Stimulated activated effector memory CD8-positive, alpha-beta T cell treated with anti-CD3 and anti-CD28 coated beads, Interleukin-12 subunit alpha, Interleukin-12 subunit beta, amount 100 ng/mL, for 72 hours (primary cell): ENCODE measurements around the gene DEPDC5.
A peak's percentile ranks its signal among the peaks of the same experiment; 100 is the strongest.

Experiments
- ATAC-seq: fragments of 150-1000 bp; cut with Tn5 transposase; 2 replicates; pipeline ENCODE4 v1.10.0; 2021
- DNase-seq, 2 donors: peaks; one replicate each; pipeline ENCODE4 v3.0.0; 2021 to 2022; ENCODE audit warnings: low spot score in 2 of 2
- H3K27ac Mint-ChIP-seq: one replicate; pipeline ENCODE4 v1.8.0; 2022; ENCODE audit warnings: mild to moderate bottlenecking, mixed read lengths
- H3K36me3 Mint-ChIP-seq: one replicate; pipeline ENCODE4 v1.8.0; 2022; ENCODE audit warnings: mild to moderate bottlenecking, mixed read lengths
- H3K4me1 Mint-ChIP-seq: one replicate; pipeline ENCODE4 v1.8.0; 2022; ENCODE audit warnings: mixed read lengths
- H3K4me3 Mint-ChIP-seq: one replicate; pipeline ENCODE4 v1.8.0; 2022; ENCODE audit warnings: mild to moderate bottlenecking, mixed read lengths
- H3K9me3 Mint-ChIP-seq: one replicate; pipeline ENCODE4 v1.8.0; 2022; ENCODE audit warnings: mixed read lengths

The DEPDC5 gene

DNA sequence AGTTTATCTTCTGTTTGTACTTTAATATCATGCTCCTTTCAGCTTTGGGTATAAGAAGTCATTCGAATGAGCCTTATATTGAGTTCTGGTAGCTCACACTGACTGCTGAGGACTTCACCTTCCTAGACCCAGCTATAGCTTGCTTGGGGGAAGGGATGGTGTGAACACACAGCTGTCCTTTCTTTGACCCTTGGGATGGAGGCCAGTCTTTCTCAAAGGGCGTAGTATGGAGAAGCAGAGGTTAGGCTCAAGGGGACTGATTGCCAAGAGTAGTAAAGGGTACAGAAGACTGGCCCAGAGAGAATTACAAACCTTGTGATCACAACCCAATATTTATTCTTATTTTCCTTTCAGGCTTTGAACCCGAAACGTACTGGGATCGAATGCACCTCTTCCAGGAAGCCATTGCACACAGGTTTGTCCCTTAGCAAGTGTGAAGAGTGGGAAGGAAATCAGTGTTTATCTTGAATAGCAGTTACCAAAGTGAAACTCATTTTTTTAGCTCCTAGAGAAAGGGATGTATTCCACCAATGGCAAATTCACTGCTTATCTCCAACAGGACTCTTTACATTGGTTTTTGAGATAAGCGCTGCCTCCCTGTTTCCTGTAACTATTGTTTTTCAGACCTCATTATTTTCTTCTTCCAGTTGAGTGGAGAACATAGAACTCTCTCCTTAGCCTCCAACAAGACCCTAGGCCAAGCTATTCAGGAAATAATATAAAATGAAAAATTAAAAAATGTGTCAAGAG is 147.7 kb downstream of the DEPDC5 start:
- Mint-ChIP-seq H3K4me1 (no peaks in the 10 kb centered on the region), H3K36me3 (peaks cover 36% of the 10 kb centered on the region), H3K9me3 (no peaks in the 10 kb centered on the region), H3K27ac (no peak overlapping the region), H3K4me3 (no peak overlapping the region)
- no peak for ATAC-seq
- DNase-seq = no peak

DNA sequence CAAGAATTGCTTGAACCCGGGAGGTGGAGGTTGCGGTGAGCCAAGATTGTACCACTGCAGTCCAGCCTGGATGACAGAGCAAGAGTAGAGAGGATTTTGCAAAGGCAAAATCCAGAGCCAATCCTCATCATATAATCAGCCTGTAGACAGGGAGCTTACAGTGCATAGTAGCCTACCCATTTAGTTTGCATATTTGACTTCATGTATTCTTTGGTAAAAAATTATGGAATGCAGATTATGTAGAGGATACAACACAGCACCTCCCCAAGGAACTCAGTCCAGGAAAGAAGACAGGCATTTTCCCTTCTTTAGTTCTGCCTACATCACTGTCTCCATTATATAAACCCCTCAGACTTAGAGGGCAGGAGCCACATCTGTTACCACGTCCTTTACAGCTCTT is 150.8 kb downstream of the DEPDC5 start:
- DNase-seq = no peak
- ATAC-seq = no peak
- H3K27ac Mint-ChIP-seq = no peak overlapping the region
- H3K36me3 Mint-ChIP-seq = peaks cover 25% of the 10 kb centered on the region
- H3K4me1 Mint-ChIP-seq = no peaks in the 10 kb centered on the region
- no peaks in the 10 kb centered on the region for H3K9me3 Mint-ChIP-seq
- no peak overlapping the region for H3K4me3 Mint-ChIP-seq

DNA sequence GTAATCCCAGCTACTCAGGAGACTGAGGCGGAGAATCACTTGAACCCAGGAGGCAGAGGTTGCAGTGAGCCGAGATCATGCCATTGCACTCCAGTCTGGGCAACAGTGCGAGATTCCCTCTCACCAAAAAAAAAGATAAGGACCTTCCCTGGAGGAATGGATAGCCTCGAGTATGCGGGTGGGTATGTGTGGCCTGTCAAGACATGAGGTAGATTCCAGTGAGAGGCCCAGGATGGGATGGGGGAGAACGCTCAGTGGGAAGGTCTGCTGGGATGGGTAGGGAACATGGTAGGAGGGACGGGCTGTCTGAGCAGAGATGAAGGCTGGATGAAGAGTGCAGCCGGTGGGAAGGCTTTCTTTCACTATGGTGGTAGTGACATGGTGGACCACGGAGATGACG is 151.5 kb downstream of the DEPDC5 start:
- no peak for ATAC-seq
- Mint-ChIP-seq H3K36me3 (peaks cover 25% of the 10 kb centered on the region), H3K4me1 (no peaks in the 10 kb centered on the region), H3K9me3 (no peaks in the 10 kb centered on the region), H3K4me3 (no peak overlapping the region), H3K27ac (no peak overlapping the region)
- no peak for DNase-seq

DNA sequence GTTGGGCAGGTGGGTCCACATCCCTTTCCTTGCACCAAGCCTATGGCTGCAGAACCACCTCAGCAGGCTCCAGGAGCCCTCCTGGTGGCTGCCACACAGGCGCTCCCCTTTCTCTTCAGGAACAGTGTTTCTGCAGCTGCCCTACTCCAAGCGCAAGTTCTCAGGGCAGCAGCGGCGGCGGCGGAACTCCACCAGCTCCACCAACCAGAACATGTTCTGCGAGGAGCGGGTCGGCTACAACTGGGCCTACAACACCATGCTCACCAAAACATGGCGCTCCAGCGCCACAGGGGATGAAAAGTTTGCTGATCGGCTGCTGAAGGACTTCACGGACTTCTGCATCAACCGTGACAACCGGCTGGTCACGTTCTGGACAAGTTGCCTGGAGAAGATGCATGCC is 152.3 kb downstream of the DEPDC5 start:
- Mint-ChIP-seq H3K36me3 (peaks cover 29% of the 10 kb centered on the region), H3K4me1 (no peaks in the 10 kb centered on the region), H3K9me3 (no peaks in the 10 kb centered on the region), H3K4me3 (no peak overlapping the region), H3K27ac (peak overlapping the region; percentile 45)
- DNase-seq (no peak), ATAC-seq (no peak)

DNA sequence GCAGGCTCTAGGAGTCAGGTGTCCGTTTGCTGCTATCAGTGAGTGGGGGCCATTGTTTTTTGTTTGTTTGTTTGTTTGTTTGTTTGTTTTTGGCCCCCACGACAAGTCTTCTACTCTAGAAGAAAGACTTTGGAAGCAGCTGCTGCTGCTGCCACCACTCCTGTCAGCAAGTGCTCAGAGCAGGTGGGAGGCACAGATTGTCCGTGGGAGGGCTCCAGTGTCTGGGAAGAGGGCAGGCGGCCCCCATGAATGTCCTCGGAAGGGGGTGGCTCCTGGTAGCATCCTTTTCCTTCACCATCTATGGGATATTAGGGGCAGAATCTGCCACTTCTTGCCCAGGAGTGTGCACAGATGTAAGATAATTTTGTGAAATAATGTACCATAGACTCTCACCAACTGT is 152.8 kb downstream of the DEPDC5 start:
- Mint-ChIP-seq H3K27ac (peak overlapping the region; percentile 45), H3K4me1 (no peaks in the 10 kb centered on the region)
- no peak for ATAC-seq

DNA sequence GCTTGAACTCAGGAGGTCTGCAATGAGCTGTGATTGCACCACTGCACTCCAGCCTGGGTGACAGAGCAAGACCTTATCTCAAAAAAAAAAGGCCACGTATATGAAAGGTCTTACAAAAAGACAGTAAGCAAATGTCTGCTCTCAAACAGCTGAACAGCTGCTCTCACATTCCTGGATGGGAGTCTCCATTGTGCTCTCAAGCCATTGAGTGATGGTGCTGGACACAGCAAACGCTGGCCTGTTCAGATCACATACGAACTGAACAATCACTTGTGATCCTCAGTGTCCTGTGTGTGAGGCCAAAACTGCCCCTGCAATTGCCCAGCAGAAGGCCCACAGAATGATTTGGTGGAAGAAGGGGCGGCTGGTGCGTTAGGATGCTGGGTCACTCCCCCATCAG is 156.2 kb downstream of the DEPDC5 start:
- Mint-ChIP-seq H3K36me3 (peaks cover 30% of the 10 kb centered on the region), H3K27ac (no peak overlapping the region), H3K4me3 (no peak overlapping the region), H3K9me3 (no peaks in the 10 kb centered on the region), H3K4me1 (no peaks in the 10 kb centered on the region)
- ATAC-seq (no peak), DNase-seq (no peak)

More for the DNA sequence above, 152.8 kb downstream of the DEPDC5 start:
- no peak for DNase-seq
- Mint-ChIP-seq H3K9me3 (no peaks in the 10 kb centered on the region), H3K36me3 (peaks cover 31% of the 10 kb centered on the region), H3K4me3 (no peak overlapping the region)

DNA sequence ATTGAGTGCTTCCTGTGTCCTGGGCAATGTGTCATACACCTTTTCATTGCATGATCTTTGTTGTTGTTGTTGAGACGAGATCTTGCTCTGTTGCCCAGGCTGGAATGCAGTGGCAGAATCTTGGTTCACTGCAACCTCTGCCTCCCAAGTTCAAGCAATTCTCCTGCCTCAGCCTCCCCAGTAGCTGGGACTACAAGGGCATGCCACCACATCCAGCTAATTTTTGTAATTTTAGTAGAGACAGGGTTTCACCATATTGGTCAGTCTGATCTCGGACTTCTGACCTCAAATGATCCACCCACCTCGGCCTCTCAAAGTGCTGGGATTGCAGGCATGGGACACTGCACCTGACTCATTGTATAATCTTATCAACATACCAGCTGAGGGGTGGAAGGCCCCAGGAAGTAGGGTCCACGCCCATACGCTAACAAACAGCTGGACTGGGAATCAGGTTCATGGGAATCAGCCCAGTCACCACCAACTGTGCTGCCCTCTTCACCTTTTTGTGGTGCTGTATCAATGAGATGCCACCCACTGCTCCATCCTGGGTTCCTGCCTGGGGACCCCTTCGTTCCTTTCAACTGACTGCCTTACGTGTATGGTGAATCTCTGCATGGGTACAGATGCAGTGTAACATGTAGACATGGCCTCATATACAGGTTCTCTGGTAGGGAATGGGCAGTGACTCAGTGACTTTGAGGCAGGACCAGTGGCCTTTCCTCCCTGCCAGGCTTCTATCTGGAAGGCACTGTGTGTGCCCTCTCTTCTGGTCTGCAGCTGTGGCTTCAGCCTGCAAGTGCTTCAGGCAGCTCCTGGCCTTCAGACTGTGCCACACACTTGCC is 158.0 kb downstream of the DEPDC5 start:
- DNase-seq (no peak), ATAC-seq (no peak)
- Mint-ChIP-seq H3K36me3 (peaks cover 25% of the 10 kb centered on the region), H3K4me1 (peaks cover 4% of the 10 kb centered on the region), H3K9me3 (no peaks in the 10 kb centered on the region), H3K27ac (no peak overlapping the region), H3K4me3 (no peak overlapping the region)

DNA sequence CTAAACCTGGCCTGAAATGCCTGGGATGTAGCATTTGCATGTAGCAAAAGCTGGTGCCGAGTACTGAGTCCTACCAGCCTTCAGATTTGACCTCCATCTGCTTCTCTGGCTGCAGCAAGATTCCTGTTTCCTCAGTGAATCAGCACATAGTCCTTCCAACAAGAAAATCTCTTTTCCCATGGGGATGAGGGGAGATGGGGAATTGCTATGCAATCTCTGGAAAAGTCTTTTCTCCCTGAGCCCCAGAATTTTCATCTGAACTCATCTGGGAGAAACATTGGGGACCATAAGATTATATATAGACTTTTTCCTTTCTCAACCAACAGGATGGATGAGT is 158.6 kb downstream of the DEPDC5 start:
- peaks cover 19% of the 10 kb centered on the region for H3K36me3 Mint-ChIP-seq
- DNase-seq = no peak
- peaks cover 10% of the 10 kb centered on the region for H3K4me1 Mint-ChIP-seq
- H3K4me3 Mint-ChIP-seq = no peak overlapping the region
- no peaks in the 10 kb centered on the region for H3K9me3 Mint-ChIP-seq
- no peak overlapping the region for H3K27ac Mint-ChIP-seq
- ATAC-seq = no peak

DNA sequence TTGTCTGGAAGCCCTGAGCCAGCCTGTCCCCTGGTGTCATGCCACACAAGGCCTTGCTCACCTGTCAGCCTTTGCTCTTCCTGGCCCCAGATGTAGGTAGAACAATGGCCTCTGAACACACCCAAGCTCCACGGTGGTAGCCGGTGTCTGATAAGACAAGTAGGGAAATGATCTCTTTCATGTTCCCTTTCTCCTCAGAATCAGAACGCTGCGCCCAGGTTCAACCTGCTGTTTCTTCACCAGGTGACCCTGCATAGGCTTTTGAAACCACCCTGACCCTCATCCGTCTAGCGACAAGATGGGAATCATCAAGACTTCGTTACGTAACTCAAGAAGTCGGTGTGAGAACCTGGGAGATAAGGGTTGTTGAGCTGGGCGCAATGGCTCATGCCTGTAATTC is 161.8 kb downstream of the DEPDC5 start:
- Mint-ChIP-seq H3K9me3 (no peaks in the 10 kb centered on the region), H3K4me1 (peaks cover 16% of the 10 kb centered on the region), H3K27ac (no peak overlapping the region), H3K36me3 (peaks cover 12% of the 10 kb centered on the region), H3K4me3 (no peak overlapping the region)
- DNase-seq (no peak), ATAC-seq (no peak)

DNA sequence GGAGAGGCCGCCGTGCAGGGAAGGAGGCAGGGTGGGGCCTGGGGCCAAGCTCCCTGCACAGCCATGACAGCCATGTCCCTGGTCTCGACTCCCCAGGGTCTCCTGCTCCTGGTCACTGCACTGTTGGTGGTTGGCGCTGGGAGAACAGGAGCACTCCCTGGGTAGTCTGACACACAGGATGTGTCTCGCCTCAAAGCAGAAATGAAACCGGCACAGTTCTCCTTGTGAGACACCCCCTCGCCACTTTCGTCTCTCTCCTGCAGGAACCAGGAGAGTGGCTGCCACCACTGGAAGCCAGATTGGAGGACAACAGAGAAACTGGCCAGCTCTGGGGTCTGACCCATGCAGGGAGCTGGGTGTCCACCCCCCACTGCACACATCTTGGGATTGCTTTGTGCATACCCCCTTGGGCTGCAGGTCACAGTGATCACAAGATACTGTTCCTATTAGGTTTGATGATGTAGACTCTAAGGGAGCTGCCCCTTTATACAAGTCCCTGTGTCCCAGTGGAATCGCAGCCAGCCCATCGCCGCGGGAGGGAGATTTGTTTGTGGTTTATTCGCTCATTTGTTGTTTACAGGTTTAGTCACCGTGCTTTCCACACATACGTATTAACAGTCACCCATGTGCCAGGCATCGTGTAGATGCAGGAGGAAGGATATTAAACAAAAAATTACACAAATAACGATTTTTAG is 163.6 kb downstream of the DEPDC5 start:
- Mint-ChIP-seq H3K9me3 (no peaks in the 10 kb centered on the region), H3K27ac (peak overlapping the region; percentile 26), H3K4me1 (peaks cover 16% of the 10 kb centered on the region), H3K36me3 (peaks cover 6% of the 10 kb centered on the region), H3K4me3 (peak overlapping the region; percentile 51)
- DNase-seq (peak; percentile 10 to 59), ATAC-seq (peak; percentile 83)

DNA sequence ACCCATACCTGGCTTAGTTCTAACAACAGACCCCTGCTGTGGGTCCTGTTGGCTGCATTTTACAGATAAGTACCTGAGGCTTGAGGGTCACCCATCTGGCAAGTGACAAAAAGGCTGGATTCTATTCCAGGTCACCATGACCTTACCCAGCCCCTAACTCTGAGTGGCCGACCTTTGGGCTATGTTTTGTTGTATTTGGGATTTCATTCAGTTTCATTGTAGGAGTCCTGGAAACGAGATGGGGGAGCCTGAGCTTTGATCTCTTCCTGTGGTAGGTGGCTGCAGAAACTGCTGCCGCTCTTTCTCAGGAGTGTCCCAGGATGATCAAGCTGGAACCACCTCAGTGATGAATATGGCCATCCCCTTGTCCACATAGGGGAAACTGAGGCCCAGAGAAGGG is 165.9 kb downstream of the DEPDC5 start:
- H3K4me3 Mint-ChIP-seq = no peak overlapping the region
- no peaks in the 10 kb centered on the region for H3K9me3 Mint-ChIP-seq
- DNase-seq = no peak
- H3K27ac Mint-ChIP-seq = no peak overlapping the region
- peaks cover 22% of the 10 kb centered on the region for H3K4me1 Mint-ChIP-seq
- no peak for ATAC-seq
- H3K36me3 Mint-ChIP-seq = peaks cover 6% of the 10 kb centered on the region

DNA sequence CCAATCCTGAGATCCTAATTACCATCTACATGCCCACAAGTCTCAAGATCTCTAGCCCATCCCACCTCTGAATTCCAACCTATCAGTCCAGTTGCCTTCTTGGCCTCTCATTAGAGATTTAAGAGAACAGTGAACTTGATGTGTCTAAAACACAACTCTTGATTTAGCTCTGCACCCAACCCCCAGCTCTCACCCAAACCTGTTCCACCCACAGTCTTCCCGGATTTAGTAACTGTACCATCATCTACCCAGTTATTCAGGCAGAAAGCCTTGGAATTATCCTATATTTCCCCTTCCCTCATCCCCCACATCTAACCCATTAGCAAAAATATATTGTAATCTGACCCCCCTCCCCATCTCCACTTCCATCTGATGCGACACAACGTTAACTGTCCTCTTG is 166.5 kb downstream of the DEPDC5 start:
- ATAC-seq (no peak), DNase-seq (no peak)
- H3K9me3 Mint-ChIP-seq = no peaks in the 10 kb centered on the region
- H3K4me1 Mint-ChIP-seq = peaks cover 22% of the 10 kb centered on the region
- no peak overlapping the region for H3K4me3 Mint-ChIP-seq
- no peak overlapping the region for H3K27ac Mint-ChIP-seq
- no peaks in the 10 kb centered on the region for H3K36me3 Mint-ChIP-seq

DNA sequence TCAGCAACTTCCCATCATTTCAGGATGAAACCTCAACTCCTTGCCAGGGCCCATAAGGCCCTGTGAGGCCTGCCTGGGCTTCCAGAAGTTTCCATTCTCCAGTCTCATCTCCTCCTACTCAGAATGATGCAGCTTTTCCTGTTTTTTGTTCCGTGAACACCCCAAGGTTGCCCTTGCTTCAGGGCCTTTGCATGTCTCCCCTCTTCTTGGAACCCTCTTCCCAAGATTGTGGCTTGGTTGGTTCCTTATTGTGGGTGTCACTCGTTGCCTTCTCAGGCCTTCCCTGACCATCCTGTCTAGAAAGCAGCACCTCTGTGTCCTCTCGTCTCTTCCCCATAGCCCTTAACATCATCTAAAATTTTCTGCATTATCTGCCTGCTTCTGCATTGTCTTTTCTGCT is 167.3 kb downstream of the DEPDC5 start:
- no peaks in the 10 kb centered on the region for H3K9me3 Mint-ChIP-seq
- no peak for ATAC-seq
- H3K4me3 Mint-ChIP-seq = no peak overlapping the region
- peaks cover 22% of the 10 kb centered on the region for H3K4me1 Mint-ChIP-seq
- no peaks in the 10 kb centered on the region for H3K36me3 Mint-ChIP-seq
- DNase-seq = no peak
- no peak overlapping the region for H3K27ac Mint-ChIP-seq

DNA sequence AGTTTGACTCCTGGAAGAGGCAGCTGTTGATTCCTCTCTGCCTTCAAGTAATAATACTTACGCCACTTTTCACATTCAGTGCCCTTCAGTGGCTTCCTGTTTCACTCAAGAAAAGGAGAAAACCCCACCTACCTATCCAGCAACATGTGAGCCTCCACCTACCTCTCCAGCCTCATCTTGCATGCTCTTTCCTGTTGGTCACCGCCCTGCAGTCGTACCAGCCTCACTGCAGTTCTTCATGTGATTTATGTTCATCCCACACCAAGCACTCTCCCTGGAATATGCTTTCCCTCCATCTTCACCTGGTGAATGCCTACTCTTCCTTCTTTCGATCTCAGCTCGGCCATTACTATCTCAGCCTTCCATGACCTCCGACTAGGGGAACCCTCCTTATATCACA is 168.7 kb downstream of the DEPDC5 start:
- Mint-ChIP-seq H3K4me3 (no peak overlapping the region), H3K36me3 (no peaks in the 10 kb centered on the region), H3K9me3 (no peaks in the 10 kb centered on the region), H3K4me1 (peaks cover 11% of the 10 kb centered on the region), H3K27ac (no peak overlapping the region)
- ATAC-seq (no peak), DNase-seq (no peak)

DNA sequence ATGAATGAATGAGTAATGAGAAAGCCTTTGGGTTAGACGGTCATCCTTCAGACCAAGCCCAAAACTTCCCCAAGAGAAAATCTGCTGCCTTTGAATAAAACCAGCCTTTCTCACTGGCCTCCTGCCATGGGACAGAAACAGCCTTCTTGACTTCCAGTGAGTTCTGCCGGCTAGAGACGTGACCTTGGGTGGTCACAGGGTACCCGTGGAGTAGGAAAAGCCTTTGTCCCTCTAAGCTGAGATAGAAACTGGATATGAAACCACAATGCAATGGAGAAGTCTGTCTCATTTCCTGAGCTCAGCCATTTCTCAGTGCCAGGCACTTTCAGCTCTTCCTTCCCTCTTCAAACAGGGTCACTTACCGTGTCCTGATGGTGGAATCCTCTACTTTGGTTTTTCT is 169.3 kb downstream of the DEPDC5 start:
- Mint-ChIP-seq H3K27ac (no peak overlapping the region), H3K4me1 (peaks cover 6% of the 10 kb centered on the region), H3K4me3 (no peak overlapping the region)

DNA sequence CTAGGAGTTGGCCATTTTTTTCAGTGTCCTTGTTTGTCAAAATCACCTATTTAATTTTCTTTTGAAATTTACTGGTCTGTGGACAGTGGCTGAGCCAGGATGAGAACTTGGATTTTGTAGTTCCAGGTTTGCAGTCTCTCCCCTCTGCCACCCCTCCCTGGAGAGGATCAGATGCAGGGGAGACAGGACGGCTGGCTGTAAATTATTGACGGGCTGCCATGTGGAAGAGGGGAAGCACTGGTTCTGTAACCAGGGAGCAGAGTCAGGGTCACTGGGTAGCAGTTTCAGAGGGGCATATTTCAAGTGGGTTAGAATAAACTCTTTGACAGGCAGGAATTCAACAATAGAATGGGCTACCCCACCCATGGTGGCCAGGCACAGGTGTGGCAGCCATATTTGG is 169.9 kb downstream of the DEPDC5 start:
- H3K9me3 Mint-ChIP-seq = no peaks in the 10 kb centered on the region
- DNase-seq (no peak), ATAC-seq (no peak)
- no peak overlapping the region for H3K27ac Mint-ChIP-seq
- H3K4me3 Mint-ChIP-seq = no peak overlapping the region
- peaks cover 6% of the 10 kb centered on the region for H3K4me1 Mint-ChIP-seq
- no peaks in the 10 kb centered on the region for H3K36me3 Mint-ChIP-seq

More for the DNA sequence above, 169.3 kb downstream of the DEPDC5 start:
- DNase-seq = no peak
- ATAC-seq = no peak
- no peaks in the 10 kb centered on the region for H3K9me3 Mint-ChIP-seq
- no peaks in the 10 kb centered on the region for H3K36me3 Mint-ChIP-seq
